Adrenal gland (tissue), 12 donors: Measurements from ENCODE around the gene KDM4C. TPM values are rescaled to one million over a fixed set of nuclear protein-coding genes. Genes with fewer than 3 reads are reported as not detected.

Source experiments
- DNase-seq, 7 donors: peaks; one replicate each; pipeline ENCODE4 v3.0.0-alpha.2; 2019 to 2020
- H3K27ac ChIP-seq, 5 donors: fragments of 200-600 bp; sonication (generic) in 4 of 5; 1 replicate in 3 of 5; 2 replicates in 2 of 5; pipeline versions ENCODE4 v1.5.1 to v1.8.0; 2016 to 2020; ENCODE audit warnings: mild to moderate bottlenecking in 1 of 5
- H3K27me3 ChIP-seq: fragments of 200-600 bp; 2 replicates; pipeline ENCODE4 v1.8.0; 2021
- H3K36me3 ChIP-seq, 2 donors: fragments of 200-600 bp; replicated peaks in 1 of 2; 1 replicate in 1 of 2; 2 replicates in 1 of 2; pipeline versions ENCODE4 v1.5.1 to v1.8.0; 2018 to 2022
- H3K4me1 ChIP-seq, 2 donors: fragments of 200-600 bp; replicated peaks in 1 of 2; 1 replicate in 1 of 2; 2 replicates in 1 of 2; pipeline versions ENCODE4 v1.5.1 to v1.8.0; 2018 to 2021
- H3K4me3 ChIP-seq, 4 donors: fragments of 200-600 bp; sonication (generic) in 3 of 4; one replicate each; pipeline ENCODE4 v1.5.1; 2016 to 2018
- H3K9me3 ChIP-seq, 3 donors: fragments of 200-600 bp; sonication (generic) in 1 of 3; replicated peaks in 1 of 3; 1 replicate in 2 of 3; 2 replicates in 1 of 3; pipeline versions ENCODE4 v1.5.1 to v1.8.0; 2016 to 2021
- POLR2A ChIP-seq, 2 donors: fragments of 450-650 bp; IDR thresholded peaks; one replicate each; pipeline ENCODE4 v1.6.1; 2017; ENCODE audit warnings: antibody characterized with exemption in 2 of 2, mild to moderate bottlenecking in 2 of 2, moderate library complexity in 1 of 2
- WGBS, 4 donors: extraction: QIAGEN DNeasy Blood & Tissue Kit in 2 of 4; methylation state at CpG; one replicate each; pipeline versions ENCODE4 v1.1.5 to v1.1.7; 2013 to 2017; 5-methylcytosine and 5-hydroxymethylcytosine counted together
- intact Hi-C, 2 donors: fragments of 100-400 bp; cut with DNase I; formaldehyde crosslinking; loops; one replicate each; pipeline versions ENCODE4 v1.14.1 to v1.15.0; 2022 to 2023
- polyA plus RNA-seq, 3 donors: library from polyadenylated mRNA; stranded (reverse); fragments of 200-250 nt in 2 of 3; fragments of 350-450 nt in 1 of 3; fragmentation: Illumina TruSeq in 1 of 3; extraction: RNeasy Lipid Tissue Mini Kit (QIAGEN cat#74804) in 1 of 3; gene quantifications; one replicate each; pipeline ENCODE4 v1.2.3, GENCODE V29; 2013 to 2014
- total RNA-seq, 9 donors: library from RNA; depleted of rRNA in 4 of 9; stranded (reverse); fragments of >200 nt in 4 of 9; fragments of 120-200 nt in 1 of 9; fragmentation: NEBNext Ultra II Directional in 1 of 9; extraction: Animal tissue kit (Norgen Biotek cat#: 25700) in 1 of 9; gene quantifications; one replicate each; pipeline versions ENCODE4 v1.1.0 to v1.2.4, GENCODE V29; 2013 to 2023
- TF ChIP-seq, protein P1 (sequence below), 6 experiments: fragments of 450-650 bp in 4 of 6; fragments of 200-600 bp in 2 of 6; sonication (generic) in 1 of 6; IDR thresholded peaks; 1 replicate in 5 of 6; 2 replicates in 1 of 6; pipeline versions ENCODE4 v1.5.1 to v1.8.0; 2016 to 2021; ENCODE audit warnings: antibody characterized with exemption in 6 of 6, mild to moderate bottlenecking in 2 of 6, moderate library complexity in 1 of 6
- donor health status: healthy with polysubstance abuse.
- donor health status: Bipolar disorder and iron deficiency.
- donor health status: DM: yes; HTN: yes; CAD: no.
- donor health status: DM: no; HTN: no; CAD: no.
- donor health status: DM: no; HTN: no; CAD: no.
- donor health status: DM: yes; HTN: yes; CAD: no.

The KDM4C gene
- total and polyA plus RNA-seq, 12 donors = 7.9 to 33.4 (median 23.3) TPM

DNA sequence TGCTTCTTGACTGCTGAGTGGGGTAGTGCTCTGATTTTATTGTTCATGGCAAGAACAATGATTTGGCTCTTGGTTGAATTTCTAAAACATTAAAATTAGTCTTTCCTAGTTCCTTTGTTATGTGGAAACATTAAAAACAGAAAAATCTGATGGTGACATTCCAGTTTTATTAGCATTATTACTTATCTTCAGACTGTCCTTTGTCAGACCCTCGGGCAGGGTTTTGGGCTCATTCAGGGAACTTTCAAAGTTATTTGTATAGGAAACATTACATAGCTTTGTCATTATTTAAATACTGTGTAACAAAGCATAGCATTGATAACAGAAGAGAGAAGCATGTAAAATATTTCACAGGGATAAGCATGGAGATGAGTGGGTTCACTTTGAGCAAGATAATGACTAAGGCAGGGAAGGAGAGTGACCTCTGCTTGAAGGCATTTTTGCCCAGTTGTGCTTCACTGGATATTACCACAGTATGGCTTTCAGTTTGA is 119.9 kb downstream of the KDM4C start:
- H3K4me3 ChIP-seq = no peak overlapping the region
- no peaks in the 10 kb centered on the region for H3K27me3 ChIP-seq
- 75 to 83% (median 78%) methylated on average over 1 of the region's 1 CpG for WGBS, 4 donors

DNA sequence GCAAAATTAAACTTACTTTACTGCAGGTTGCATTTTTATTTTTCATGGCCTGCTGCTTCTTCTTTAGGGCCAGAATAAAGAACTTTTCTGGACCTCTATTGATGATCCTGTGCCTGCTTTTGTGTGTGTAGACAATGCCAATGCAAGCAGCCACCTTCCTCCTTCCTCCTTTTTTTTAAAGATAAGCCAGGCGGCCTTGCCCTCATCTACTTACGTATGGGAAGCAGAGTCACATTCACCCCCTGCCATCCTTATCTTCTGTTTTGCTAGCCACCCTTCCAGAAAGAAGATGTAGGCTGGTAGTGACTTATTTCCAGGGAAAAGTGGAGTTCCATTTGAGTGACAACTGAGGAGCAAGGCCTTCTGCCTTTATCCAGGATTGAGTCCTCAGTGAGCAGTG is 122.9 kb downstream of the KDM4C start:
- no peak for DNase-seq
- Histone ChIP-seq H3K9me3 (no peaks in the 10 kb centered on the region), H3K36me3 (no peaks in the 10 kb centered on the region), H3K4me1 (no peaks in the 10 kb centered on the region), H3K4me3 (no peak overlapping the region), H3K27ac (no peak overlapping the region), H3K27me3 (no peaks in the 10 kb centered on the region)
- TF ChIP-seq, protein P1, sequence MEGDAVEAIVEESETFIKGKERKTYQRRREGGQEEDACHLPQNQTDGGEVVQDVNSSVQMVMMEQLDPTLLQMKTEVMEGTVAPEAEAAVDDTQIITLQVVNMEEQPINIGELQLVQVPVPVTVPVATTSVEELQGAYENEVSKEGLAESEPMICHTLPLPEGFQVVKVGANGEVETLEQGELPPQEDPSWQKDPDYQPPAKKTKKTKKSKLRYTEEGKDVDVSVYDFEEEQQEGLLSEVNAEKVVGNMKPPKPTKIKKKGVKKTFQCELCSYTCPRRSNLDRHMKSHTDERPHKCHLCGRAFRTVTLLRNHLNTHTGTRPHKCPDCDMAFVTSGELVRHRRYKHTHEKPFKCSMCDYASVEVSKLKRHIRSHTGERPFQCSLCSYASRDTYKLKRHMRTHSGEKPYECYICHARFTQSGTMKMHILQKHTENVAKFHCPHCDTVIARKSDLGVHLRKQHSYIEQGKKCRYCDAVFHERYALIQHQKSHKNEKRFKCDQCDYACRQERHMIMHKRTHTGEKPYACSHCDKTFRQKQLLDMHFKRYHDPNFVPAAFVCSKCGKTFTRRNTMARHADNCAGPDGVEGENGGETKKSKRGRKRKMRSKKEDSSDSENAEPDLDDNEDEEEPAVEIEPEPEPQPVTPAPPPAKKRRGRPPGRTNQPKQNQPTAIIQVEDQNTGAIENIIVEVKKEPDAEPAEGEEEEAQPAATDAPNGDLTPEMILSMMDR (IDR thresholded peaks at IDR 0.05) = no peak
- no peak for TF ChIP-seq POLR2A (IDR thresholded peaks at IDR 0.05)
- 71 to 86% (median 79%) methylated on average over 2 of the region's 2 CpGs for WGBS, 4 donors
- intact Hi-C loops = no loop called here

More for the DNA sequence above, 119.9 kb downstream of the KDM4C start:
- DNase-seq = no peak
- TF ChIP-seq, protein P1 (IDR thresholded peaks at IDR 0.05) = no peak
- TF ChIP-seq POLR2A (IDR thresholded peaks at IDR 0.05) = no peak
- Histone ChIP-seq H3K9me3 (no peaks in the 10 kb centered on the region), H3K27ac (no peak overlapping the region), H3K36me3 (no peaks in the 10 kb centered on the region), H3K4me1 (peaks cover 0 to 9% of the 10 kb centered on the region in 2 donors)
- intact Hi-C loops = no loop called here

DNA sequence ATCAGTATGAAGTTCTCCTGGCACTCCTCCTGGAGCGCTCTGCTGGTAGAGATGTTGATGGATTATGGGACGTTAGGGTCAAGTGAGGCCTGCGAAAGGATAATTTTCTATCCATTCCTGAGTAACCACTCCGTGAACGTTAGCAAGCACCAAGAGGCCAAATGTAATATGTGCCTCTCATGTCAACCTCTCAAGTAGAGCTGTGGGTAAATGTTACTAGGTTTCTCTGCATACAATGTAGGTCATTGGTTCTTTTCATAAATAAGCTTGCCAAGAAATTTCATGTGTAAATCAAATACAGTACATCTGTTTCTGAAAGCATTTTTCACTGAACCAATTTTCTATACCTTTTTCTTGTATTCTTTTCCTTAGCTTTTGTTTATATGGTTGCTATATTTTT is 126.3 kb downstream of the KDM4C start:
- Histone ChIP-seq H3K27me3 (no peaks in the 10 kb centered on the region), H3K9me3 (no peaks in the 10 kb centered on the region), H3K27ac (no peak overlapping the region), H3K4me3 (no peak overlapping the region), H3K4me1 (no peaks in the 10 kb centered on the region), H3K36me3 (no peaks in the 10 kb centered on the region)
- 82 to 84% (median 82%) methylated on average over 5 of the region's 5 CpGs for WGBS, 4 donors
- intact Hi-C loops = no loop called here
- no peak for DNase-seq
- no peak for TF ChIP-seq POLR2A (IDR thresholded peaks at IDR 0.05)
- TF ChIP-seq, protein P1 (IDR thresholded peaks at IDR 0.05) = no peak

DNA sequence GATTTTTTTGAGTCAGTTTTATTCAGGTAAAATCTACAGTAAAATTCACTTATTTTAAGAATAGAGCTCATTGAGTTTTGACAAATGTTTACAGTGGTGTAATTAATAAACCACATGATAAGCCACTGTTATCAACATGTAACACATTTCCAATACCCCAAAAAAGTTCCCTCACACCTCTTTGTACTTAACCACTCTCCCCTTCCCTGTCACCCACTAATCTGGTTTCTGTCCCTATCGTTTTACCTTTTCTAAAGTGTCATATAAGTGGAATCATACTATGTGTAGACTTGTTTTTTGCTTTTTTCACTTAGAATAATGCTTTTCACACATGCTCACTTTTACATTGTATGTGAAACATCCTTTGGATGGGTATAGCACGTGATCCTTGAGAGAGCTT is 127.2 kb downstream of the KDM4C start:
- no peak overlapping the region for H3K27ac ChIP-seq
- no peaks in the 10 kb centered on the region for H3K9me3 ChIP-seq
- no peaks in the 10 kb centered on the region for H3K27me3 ChIP-seq
- 92 to 97% (median 95%) methylated on average over 2 of the region's 2 CpGs for WGBS, 4 donors
- no peaks in the 10 kb centered on the region for H3K36me3 ChIP-seq
- H3K4me3 ChIP-seq = no peak overlapping the region
- intact Hi-C loops = no loop called here
- DNase-seq = no peak
- no peaks in the 10 kb centered on the region for H3K4me1 ChIP-seq
- TF ChIP-seq POLR2A (IDR thresholded peaks at IDR 0.05) = no peak
- TF ChIP-seq, protein P1 (IDR thresholded peaks at IDR 0.05) = no peak
